Measurements from ENCODE around the gene CEP70.

- TF ChIP-seq CTCF (IDR thresholded peaks at IDR 0.05) = no peak
- TF ChIP-seq POLR2A (IDR thresholded peaks at IDR 0.05) = no peak
- no peak for TF ChIP-seq POLR2AphosphoS5 (IDR thresholded peaks at IDR 0.05)
These were observed 120.7 kb downstream of the CEP70 start for GRCh38 chr3:138473391-138473790.
